IMR-90 (cell line): ENCODE results near the gene PCDHA1. TPM values are rescaled to one million over a fixed set of nuclear protein-coding genes. Genes with fewer than 3 reads are reported as not detected.

Experiments used
- ATAC-seq: fragments of 200-7000 bp; cut with Tn5 transposase; 2 replicates; pipeline ENCODE4 v1.9.1; 2020; ENCODE audit warnings: low read depth, mild to moderate bottlenecking, moderate library complexity
- BruUV-seq: library from RNA; stranded (reverse); fragments of 400-500 nt; replicated peaks from 2 replicates; lab custom pipeline; 2021; lab: Mats Ljungman, UMichigan
- CTCF ChIA-PET: fragments of 300-600 bp; formaldehyde crosslinking; extraction: SDS; loops from one replicate; lab custom pipeline; 2021; ENCODE audit warnings: antibody characterized with exemption; lab: Yijun Ruan, JAX
- POLR2A ChIA-PET: fragments of 300-600 bp; sonication (Branson Sonifier 250); formaldehyde crosslinking; loops from one replicate; lab custom pipeline; 2022; ENCODE audit warnings: antibody characterized with exemption; ENCODE audit not compliant: unreplicated experiment; lab: Charles Lee
- DNase-seq: peaks from one replicate; pipeline ENCODE4 v3.0.0; 2013
- H2AFZ ChIP-seq: replicated peaks from 2 replicates; pipeline ENCODE3; 2013; ENCODE audit warnings: low read length, mild to moderate bottlenecking; ENCODE audit not compliant: poor library complexity
- H2AK5ac ChIP-seq: 2 replicates; pipeline ENCODE4 v1.6.1; 2013; ENCODE audit warnings: low read depth, low read length, inconsistent platforms
- H2AK9ac ChIP-seq: replicated peaks from 2 replicates; pipeline ENCODE3; 2013; ENCODE audit warnings: mild to moderate bottlenecking, low read depth, low read length, moderate library complexity; ENCODE audit not compliant: poor library complexity
- H2BK120ac ChIP-seq: 2 replicates; pipeline ENCODE4 v1.6.1; 2013; ENCODE audit warnings: low read depth, low read length, inconsistent platforms
- H2BK15ac ChIP-seq: 3 replicates; pipeline ENCODE4 v1.6.1; 2013; ENCODE audit warnings: low read depth, low read length, inconsistent platforms
- H2BK20ac ChIP-seq: 2 replicates; pipeline ENCODE4 v1.6.1; 2013; ENCODE audit warnings: low read depth, mild to moderate bottlenecking, inconsistent platforms, low read length, moderate library complexity
- H2BK5ac ChIP-seq: 2 replicates; pipeline ENCODE4 v1.6.1; 2013; ENCODE audit warnings: mild to moderate bottlenecking, low read depth, low read length, inconsistent platforms; ENCODE audit not compliant: poor library complexity, severe bottlenecking
- H3K14ac ChIP-seq: replicated peaks from 2 replicates; pipeline ENCODE4 v1.6.1; 2013; ENCODE audit warnings: low read depth, low read length, inconsistent platforms
- H3K18ac ChIP-seq: 2 replicates; pipeline ENCODE4 v1.6.1; 2013; ENCODE audit warnings: low read depth, low read length, control low read depth
- H3K23ac ChIP-seq: 2 replicates; pipeline ENCODE4 v1.6.1; 2013; ENCODE audit warnings: low read depth, low read length, inconsistent platforms
- H3K27ac ChIP-seq: 2 replicates; pipeline ENCODE4 v1.5.1; 2013; ENCODE audit warnings: mild to moderate bottlenecking, control low read depth, low read length; ENCODE audit not compliant: insufficient read depth
- H3K27me3 ChIP-seq: 2 replicates; pipeline ENCODE4 v1.6.1; 2013; ENCODE audit warnings: low read length; ENCODE audit not compliant: control insufficient read depth, insufficient read depth
- H3K36me3 ChIP-seq: 2 replicates; pipeline ENCODE4 v1.6.1; 2013; ENCODE audit warnings: low read length, mixed read lengths; ENCODE audit not compliant: control insufficient read depth, insufficient read depth
- H3K4ac ChIP-seq: 2 replicates; pipeline ENCODE4 v1.6.1; 2013; ENCODE audit warnings: low read depth, low read length, inconsistent platforms
- H3K4me1 ChIP-seq: 2 replicates; pipeline ENCODE4 v1.6.1; 2013; ENCODE audit warnings: low read length, mixed read lengths; ENCODE audit not compliant: control insufficient read depth, insufficient read depth
- H3K4me2 ChIP-seq: 2 replicates; pipeline ENCODE4 v1.6.1; 2013; ENCODE audit warnings: low read depth, mild to moderate bottlenecking, control low read depth, low read length, moderate library complexity
- H3K4me3 ChIP-seq: 2 replicates; pipeline ENCODE4 v1.5.1; 2013; ENCODE audit warnings: low read depth, mild to moderate bottlenecking, control low read depth, low read length, moderate library complexity; ENCODE audit not compliant: insufficient read depth
- H3K56ac ChIP-seq: 2 replicates; pipeline ENCODE4 v1.6.1; 2013; ENCODE audit warnings: low read length, inconsistent platforms; ENCODE audit not compliant: insufficient read depth; ENCODE audit errors: extremely low read depth
- H3K79me1 ChIP-seq, 2 experiments: 2 replicates each; pipeline ENCODE4 v1.6.1; 2013; ENCODE audit warnings: low read length in 2 of 2, inconsistent platforms in 1 of 2, low read depth in 1 of 2
- H3K9ac ChIP-seq: 2 replicates; pipeline ENCODE4 v1.6.1; 2013; ENCODE audit warnings: low read depth, low read length, control low read depth
- H3K9me1 ChIP-seq: 2 replicates; pipeline ENCODE4 v1.6.1; 2013; ENCODE audit warnings: low read length, inconsistent platforms; ENCODE audit not compliant: insufficient read depth
- H3K9me3 ChIP-seq: 2 replicates; pipeline ENCODE4 v1.6.1; 2013; ENCODE audit warnings: low read length; ENCODE audit not compliant: control insufficient read depth, insufficient read depth
- H4K20me1 ChIP-seq: 2 replicates; pipeline ENCODE4 v1.6.1; 2013; ENCODE audit warnings: low read length, inconsistent platforms; ENCODE audit not compliant: insufficient read depth
- H4K5ac ChIP-seq: 2 replicates; pipeline ENCODE4 v1.6.1; 2013; ENCODE audit warnings: mild to moderate bottlenecking, low read depth, low read length, control low read depth
- H4K8ac ChIP-seq, 2 experiments: 2 replicates each; pipeline ENCODE4 v1.6.1; 2013; ENCODE audit warnings: low read depth in 2 of 2, low read length in 2 of 2, control low read depth in 1 of 2, inconsistent platforms in 1 of 2
- H4K91ac ChIP-seq: 2 replicates; pipeline ENCODE4 v1.6.1; 2013; ENCODE audit warnings: low read depth, low read length, inconsistent platforms; ENCODE audit not compliant: insufficient read depth
- BHLHE40 ChIP-seq: fragments of 150-350 bp; IDR thresholded peaks from 2 replicates; pipeline ENCODE4 v1.6.1; 2016; ENCODE audit warnings: mild to moderate bottlenecking, low read depth, low read length
- CEBPB ChIP-seq: IDR thresholded peaks from 2 replicates; pipeline ENCODE4 v1.6.1; 2012; ENCODE audit warnings: low read depth, low read length, improper control_type of control experiment
- CHD1 ChIP-seq: IDR thresholded peaks from 2 replicates; pipeline ENCODE4 v1.6.1; 2012; ENCODE audit warnings: low read depth, low read length, improper control_type of control experiment
- CTCF ChIP-seq: conservative IDR thresholded peaks from 2 replicates; pipeline ENCODE4 v1.5.1; 2012; ENCODE audit warnings: mild to moderate bottlenecking, low read depth, low read length, improper control_type of control experiment
- ELK1 ChIP-seq: fragments of 150-350 bp; IDR thresholded peaks from 2 replicates; pipeline ENCODE4 v1.6.1; 2016; ENCODE audit warnings: low read depth, mild to moderate bottlenecking, low read length, moderate library complexity, borderline replicate concordance
- FOS ChIP-seq: fragments of 150-350 bp; IDR thresholded peaks from 2 replicates; pipeline ENCODE4 v1.6.1; 2016; ENCODE audit warnings: low read depth, low read length
- MAFK ChIP-seq: IDR thresholded peaks from 2 replicates; pipeline ENCODE4 v1.6.1; 2012; ENCODE audit warnings: low read depth, low read length, improper control_type of control experiment
- MAZ ChIP-seq: IDR thresholded peaks from 2 replicates; pipeline ENCODE4 v1.6.1; 2012; ENCODE audit warnings: low read depth, mild to moderate bottlenecking, low read length, improper control_type of control experiment, moderate library complexity, borderline replicate concordance
- MXI1 ChIP-seq: IDR thresholded peaks from 2 replicates; pipeline ENCODE4 v1.6.1; 2012; ENCODE audit warnings: low read depth, mild to moderate bottlenecking, low read length, moderate library complexity, borderline replicate concordance
- NFE2L2 ChIP-seq: fragments of 150-350 bp; IDR thresholded peaks from 2 replicates; pipeline ENCODE4 v1.6.1; 2016; ENCODE audit warnings: low read depth, mild to moderate bottlenecking, low read length
- POLR2A ChIP-seq: IDR thresholded peaks from 2 replicates; pipeline ENCODE4 v1.6.1; 2012; ENCODE audit warnings: mild to moderate bottlenecking, low read depth, low read length
- RAD21 ChIP-seq: IDR thresholded peaks from 2 replicates; pipeline ENCODE4 v1.6.1; 2012; ENCODE audit warnings: low read length, improper control_type of control experiment
- RCOR1 ChIP-seq: IDR thresholded peaks from 2 replicates; pipeline ENCODE4 v1.6.1; 2012; ENCODE audit warnings: mild to moderate bottlenecking, low read length, improper control_type of control experiment; ENCODE audit not compliant: insufficient replicate concordance
- RFX5 ChIP-seq: IDR thresholded peaks from 2 replicates; pipeline ENCODE4 v1.8.0; 2012; ENCODE audit warnings: low read depth, mild to moderate bottlenecking, low read length, moderate library complexity
- SMC3 ChIP-seq: fragments of 150-350 bp; IDR thresholded peaks from 2 replicates; pipeline ENCODE4 v1.6.1; 2016; ENCODE audit warnings: low read depth, mild to moderate bottlenecking, antibody characterized with exemption, low read length, moderate library complexity
- USF2 ChIP-seq: fragments of 150-350 bp; IDR thresholded peaks from 2 replicates; pipeline ENCODE4 v1.6.1; 2017; ENCODE audit warnings: mild to moderate bottlenecking, antibody characterized with exemption, low read length, low read depth
- WGBS, 2 experiments: methylation state at CpG; one replicate each; pipeline versions ENCODE4 v1.1.5 to v1.1.7; 2013; ENCODE audit warnings: missing lambda C conversion rate in 2 of 2; ENCODE audit not compliant: insufficient read length in 1 of 2; ENCODE audit errors: extremely low coverage in 2 of 2; 5-methylcytosine and 5-hydroxymethylcytosine counted together
- dilution Hi-C: fragments of 300-500 bp; cut with HindIII; formaldehyde crosslinking; loops from one replicate; pipeline ENCODE4 v1.14.3; 2018; ENCODE audit warnings: low sequenced_read_pairs; ENCODE audit not compliant: unreplicated experiment
- in situ Hi-C: fragments of 300-500 bp; cut with MboI; formaldehyde crosslinking; loops from 3 replicates; pipeline ENCODE4 v1.14.3; 2019; ENCODE audit warnings: low sequenced_read_pairs, inconsistent platforms, mixed read lengths
- intact Hi-C: fragments of 100-400 bp; cut with micrococcal nuclease; formaldehyde crosslinking; loops from 2 replicates; pipeline ENCODE4 v1.10.0; 2022
- polyA plus RNA-seq, 3 experiments: library from polyadenylated mRNA; depleted of rRNA; stranded (reverse); fragments of >200 nt; gene quantifications; 2 replicates each; pipeline ENCODE4 v1.2.3, GENCODE V29; 2012; ENCODE audit warnings: low replicate concordance in 1 of 3
- total RNA-seq: library from RNA; depleted of rRNA; stranded (reverse); fragments of >200 nt; gene quantifications from 2 replicates; pipeline ENCODE4 v1.2.3, GENCODE V29; 2012

The PCDHA1 gene
- total and polyA plus RNA-seq, 2 of the 4 experiments (the other 2 are of a cell fraction), result under 0.01 to 0.05 TPM

GRCh38 chr5:141042555-141042954, 256.6 kb downstream of the PCDHA1 start:
- BruUV-seq, result no TSS peak
- no peak overlapping the region for H3K4ac ChIP-seq
- H2BK15ac ChIP-seq, result no peak overlapping the region
- no peak overlapping the region for H2BK120ac ChIP-seq
- H3K4me3 ChIP-seq, result no peak overlapping the region
- TF ChIP-seq BHLHE40 (no peak), CHD1 (no peak), ELK1 (no peak), RCOR1 (no peak), MAFK (no peak), USF2 (no peak), NFE2L2 (no peak), SMC3 (no peak), POLR2A (no peak), FOS (no peak), RAD21 (no peak), CTCF (no peak), MXI1 (no peak), MAZ (no peak), CEBPB (no peak), RFX5 (no peak)
- H3K36me3 ChIP-seq, result no peaks in the 10 kb centered on the region
- no peak overlapping the region for H3K56ac ChIP-seq
- no peak overlapping the region for H3K4me2 ChIP-seq
- no peak overlapping the region for H4K8ac ChIP-seq
- dilution Hi-C loops, result no loop called here
- ATAC-seq (no peak), DNase-seq (no peak)
- H3K23ac ChIP-seq, result no peak overlapping the region
- no peak overlapping the region for H4K91ac ChIP-seq
- no peak overlapping the region for H2BK5ac ChIP-seq
- no peak overlapping the region for H3K9ac ChIP-seq
- no peaks in the 10 kb centered on the region for H3K79me1 ChIP-seq
- H3K18ac ChIP-seq, result no peak overlapping the region
- in situ Hi-C loops, result no loop called here
- POLR2A ChIA-PET, result no interaction called here
- H3K9me1 ChIP-seq, result no peaks in the 10 kb centered on the region
- no peak overlapping the region for H3K14ac ChIP-seq
- H3K9me3 ChIP-seq, result peaks cover 8% of the 10 kb centered on the region
- H3K27ac ChIP-seq, result no peak overlapping the region
- H4K5ac ChIP-seq, result no peak overlapping the region
- no peak overlapping the region for H2AFZ ChIP-seq
- CTCF ChIA-PET, result no interaction called here
- WGBS, 2 experiments, result no CpG with 5 or more reads among the region's 1 CpG
- H2AK9ac ChIP-seq, result no peak overlapping the region
- no peak overlapping the region for H2AK5ac ChIP-seq
- H3K27me3 ChIP-seq, result no peaks in the 10 kb centered on the region
- H2BK20ac ChIP-seq, result no peak overlapping the region
- intact Hi-C loops, result no loop called here
- no peaks in the 10 kb centered on the region for H3K4me1 ChIP-seq
- no peaks in the 10 kb centered on the region for H4K20me1 ChIP-seq
